ENCODE data around the gene MYH10.

MYH10 gene

DNA sequence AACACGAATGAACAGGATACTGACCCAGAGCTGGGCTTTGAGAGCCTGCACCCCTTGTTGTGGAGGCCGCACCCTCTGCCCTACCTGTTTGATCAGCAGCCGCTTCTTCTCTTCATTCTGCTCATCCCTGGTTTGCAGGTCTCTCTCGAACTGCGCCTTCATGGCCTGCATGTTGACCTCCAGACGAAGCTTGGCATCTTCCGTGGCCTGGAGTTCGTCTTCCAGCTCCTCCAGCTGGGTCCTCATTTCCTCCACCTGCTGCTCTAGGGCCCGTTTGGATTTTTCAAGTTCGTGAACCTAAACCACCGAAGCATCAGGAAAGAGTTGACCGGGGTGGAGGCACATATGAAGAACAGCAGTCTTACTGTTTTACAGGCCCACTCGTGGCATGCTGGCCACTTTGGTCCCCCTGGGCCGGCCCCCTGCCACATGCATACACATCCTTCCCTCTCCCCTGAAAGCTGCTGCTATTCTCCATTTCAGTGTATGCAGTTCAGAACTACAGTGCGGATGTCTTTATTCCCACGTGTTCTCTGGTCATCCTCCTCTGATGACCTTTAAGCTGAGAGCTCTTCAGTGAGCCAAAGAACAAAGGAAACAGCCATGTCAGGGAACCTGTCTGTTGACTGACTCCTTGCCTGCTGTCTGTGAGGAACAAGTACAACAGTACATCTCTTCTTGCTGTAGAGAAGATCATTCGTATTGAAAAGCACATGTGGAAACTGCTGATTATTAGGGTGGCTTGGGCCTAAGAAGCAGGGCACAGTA, 140.1 kb downstream of the MYH10 start:
- no peak for DNase-seq

DNA sequence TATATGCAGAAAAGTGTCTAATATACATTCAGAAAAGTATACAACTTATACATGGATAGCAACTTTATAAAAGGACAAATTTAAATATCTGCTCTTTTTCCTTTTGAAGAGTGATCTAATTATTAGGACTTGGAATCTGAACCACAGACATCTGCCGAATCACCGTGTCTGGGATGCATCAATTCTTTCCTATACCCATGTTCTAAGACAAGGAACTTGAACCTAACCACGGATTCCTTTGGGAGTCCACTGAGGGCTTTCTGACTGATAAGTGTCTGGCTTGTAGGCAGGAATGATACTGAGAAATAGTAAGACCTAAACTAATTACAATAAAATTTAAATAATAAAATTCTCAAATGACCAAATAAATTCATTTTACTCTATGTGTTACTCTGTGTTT, 140.7 kb downstream of the MYH10 start:
- DNase-seq: no peak

DNA sequence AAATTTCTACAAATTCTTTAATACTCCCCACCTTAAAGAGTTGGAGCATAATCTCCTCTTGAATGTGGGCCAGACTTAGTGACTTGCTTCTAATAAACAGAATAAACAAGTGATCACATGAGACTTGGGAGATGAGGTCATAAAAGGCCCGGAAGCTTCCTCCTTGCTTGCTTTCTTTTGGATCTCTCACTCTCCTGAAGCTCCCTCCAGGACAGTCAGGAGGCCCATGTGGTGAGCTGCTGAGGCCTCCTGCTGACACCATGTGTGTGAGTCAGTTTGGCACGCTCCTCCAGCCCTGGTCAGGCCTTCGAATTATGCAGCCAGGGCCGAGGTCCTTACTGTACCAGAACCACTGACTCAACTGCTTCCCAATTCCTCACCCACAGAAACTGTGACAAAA, 141.6 kb downstream of the MYH10 start:
- DNase-seq: no peak

GRCh38 chr17:8488491-8488890, 142.0 kb downstream of the MYH10 start:
- DNase-seq: no peak

- DNase-seq: no peak
Measured at GRCh38 chr17:8487743-8488142, 142.8 kb downstream of the MYH10 start.

GRCh38 chr17:8487130-8487645, 143.3 kb downstream of the MYH10 start:
- DNase-seq: no peak

DNA sequence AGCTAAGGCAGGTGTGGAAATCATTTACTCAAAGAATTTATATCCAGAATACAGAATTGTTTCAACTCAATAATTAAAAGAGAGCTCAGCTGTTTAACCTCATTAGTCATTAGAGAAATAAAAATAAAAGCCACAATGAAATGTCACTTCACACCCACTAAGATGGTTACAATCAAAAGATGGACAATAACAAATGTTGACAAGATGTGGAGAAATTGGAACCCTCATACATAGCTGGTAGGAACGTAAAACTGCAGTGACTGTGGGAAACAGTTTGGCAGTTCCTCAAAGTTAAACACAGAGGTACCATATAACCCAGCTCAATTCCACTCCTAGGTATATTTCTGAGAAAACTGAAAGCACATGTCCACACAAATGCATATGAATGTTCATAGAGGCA, 145.0 kb downstream of the MYH10 start:
- DNase-seq: no peak

GRCh38 chr17:8484465-8484864, 146.1 kb downstream of the MYH10 start:
- DNase-seq: no peak

- no peak for DNase-seq
Measured at GRCh38 chr17:8482546-8482945, 148.0 kb downstream of the MYH10 start.

DNA sequence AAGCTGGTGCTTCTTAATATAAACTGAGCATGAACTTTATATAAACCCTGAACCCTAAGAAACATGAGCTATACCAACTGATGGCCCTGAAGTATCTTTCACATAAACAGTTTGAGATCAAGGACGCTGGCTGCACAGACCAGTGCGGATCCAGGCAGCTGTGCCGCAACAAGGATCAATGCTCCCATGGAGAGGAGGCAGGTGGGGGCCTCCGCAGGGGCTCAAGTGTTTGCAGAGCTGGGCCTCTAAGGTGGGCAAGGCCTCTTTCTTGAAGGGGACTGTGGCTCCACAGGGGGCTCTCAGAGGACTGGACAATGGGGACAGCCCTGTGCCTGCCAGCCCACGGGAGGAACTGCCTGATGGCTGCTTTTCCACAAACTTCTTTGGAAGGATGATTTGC, 148.8 kb downstream of the MYH10 start:
- peak in 1 of 3 experiments; percentile 14 for DNase-seq

DNA sequence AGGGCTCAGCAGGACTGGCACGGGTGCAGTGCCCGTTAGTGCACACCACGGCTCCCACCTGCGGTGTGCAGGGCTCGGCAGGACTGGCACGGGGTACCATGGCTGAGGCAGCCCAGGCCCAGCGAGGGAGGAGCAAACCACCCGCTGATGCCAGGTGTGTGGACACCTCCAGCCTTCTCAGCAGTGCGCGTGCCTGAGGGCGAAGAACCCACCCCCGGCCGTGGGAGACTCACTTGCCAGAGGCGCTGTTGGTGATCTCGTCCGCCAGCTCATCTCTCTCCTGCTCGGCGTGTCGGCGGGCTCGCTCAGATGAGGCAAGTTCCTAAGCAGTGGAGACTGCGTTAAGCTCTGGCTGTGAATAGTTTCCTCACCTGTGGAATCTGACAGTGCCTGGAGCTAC, 149.4 kb downstream of the MYH10 start:
- peak in 2 of 3 experiments; percentile 50 to 60 for DNase-seq

DNA sequence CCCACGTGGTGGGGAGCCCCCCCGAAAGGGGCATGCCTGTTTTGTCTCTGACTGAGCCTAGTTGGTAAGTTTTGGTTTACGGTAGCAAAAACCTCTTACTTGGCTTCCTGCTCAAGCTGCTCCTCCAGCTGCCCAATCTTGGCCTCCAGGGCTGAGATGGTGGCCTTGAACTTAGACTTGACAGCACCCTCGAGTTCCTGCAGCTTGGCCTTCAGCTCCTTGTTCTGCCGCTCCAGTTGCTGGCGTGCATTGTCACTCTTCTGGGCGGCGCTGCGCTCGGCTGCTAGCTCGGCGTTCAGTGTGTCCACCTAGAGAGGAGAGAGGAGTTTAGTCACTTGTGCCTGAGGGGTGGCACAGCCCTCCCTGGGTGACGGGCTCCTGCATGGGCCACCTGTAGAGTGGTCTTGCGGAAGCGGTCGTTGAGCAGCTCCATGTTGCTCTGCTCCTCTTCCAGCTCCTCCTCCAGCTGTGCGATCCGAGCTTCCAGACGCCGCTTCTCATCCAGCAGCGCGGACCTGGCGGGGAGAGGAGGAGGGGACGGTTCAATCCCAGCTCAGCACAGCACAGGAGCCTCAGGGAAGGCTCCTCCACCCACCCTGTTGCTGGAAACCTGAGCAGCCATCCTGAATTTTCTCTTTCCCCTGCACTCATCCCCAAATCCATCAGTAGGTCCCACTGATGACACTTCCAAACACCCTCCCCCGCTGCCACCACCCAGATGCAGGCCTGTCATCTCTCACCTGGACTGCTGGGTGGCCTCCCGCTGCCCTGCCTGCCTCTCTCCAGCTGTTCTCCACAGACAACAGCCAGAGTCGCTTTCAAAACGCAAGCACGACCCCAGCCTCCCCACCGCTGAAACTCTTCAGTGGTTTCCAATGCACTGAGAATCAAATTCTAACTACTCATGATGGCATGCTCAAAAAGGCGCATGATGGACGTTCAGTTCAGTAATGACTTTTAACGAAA, 150.2 kb downstream of the MYH10 start:
- DNase-seq: no peak

- DNase-seq: no peak
Measured at GRCh38 chr17:8479431-8479947, 151.0 kb downstream of the MYH10 start.

DNA sequence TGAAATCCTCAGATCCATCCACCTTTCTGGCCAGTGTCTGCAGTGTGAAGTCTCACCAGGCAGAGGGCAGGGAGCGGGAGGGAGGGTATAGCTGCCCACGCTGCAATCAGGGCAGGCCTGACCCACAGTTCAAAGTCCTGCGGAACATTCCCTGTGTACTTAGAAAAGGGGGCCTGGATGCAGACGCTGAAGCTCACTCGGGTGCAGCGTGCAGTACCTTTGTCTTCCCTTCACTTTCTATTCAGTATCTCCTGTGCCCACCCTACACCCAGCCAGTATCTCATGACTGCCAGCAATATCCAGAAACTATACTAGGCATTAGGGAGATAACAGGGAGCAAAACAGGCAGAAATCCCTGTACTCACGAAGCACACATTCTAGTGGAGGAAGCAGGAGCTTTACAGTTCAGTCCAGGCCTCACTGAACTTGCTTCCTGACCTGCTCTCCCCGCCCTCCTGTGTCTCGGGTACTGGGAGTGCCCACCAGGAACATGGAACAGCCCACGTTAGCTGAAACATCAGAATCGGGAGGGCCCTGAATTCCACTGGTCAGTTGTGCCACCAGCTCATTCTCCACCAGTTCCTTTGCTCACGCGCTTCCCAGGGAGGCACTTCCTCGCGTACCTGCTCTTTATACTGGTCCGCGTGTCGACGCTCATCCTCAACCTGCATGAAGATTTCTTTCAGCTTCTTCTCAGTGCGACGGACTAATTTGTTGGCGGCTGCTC, 152.6 kb downstream of the MYH10 start:
- no peak for DNase-seq

GRCh38 chr17:8477171-8477570, 153.4 kb downstream of the MYH10 start:
- DNase-seq: no peak

DNA sequence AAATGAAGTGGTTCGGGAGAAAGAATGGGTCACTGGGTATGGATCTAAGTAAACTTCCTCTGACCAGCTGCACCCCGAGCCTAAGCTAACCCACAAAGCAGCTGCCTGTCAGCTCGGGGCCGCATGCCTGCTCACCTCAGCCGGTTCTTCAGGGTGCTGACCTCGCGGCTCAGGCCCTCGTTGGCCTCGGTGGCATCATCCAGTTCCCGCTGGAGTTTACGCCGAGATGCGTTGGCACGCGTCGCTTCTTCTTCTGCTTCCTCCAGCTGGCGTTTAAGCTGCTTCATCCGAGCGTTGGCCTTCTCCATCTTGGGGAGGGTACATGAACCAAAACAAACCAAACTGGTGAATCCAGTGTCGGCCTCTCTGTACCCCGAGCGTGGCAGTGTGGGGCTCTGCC, 153.8 kb downstream of the MYH10 start:
- DNase-seq: no peak

DNA sequence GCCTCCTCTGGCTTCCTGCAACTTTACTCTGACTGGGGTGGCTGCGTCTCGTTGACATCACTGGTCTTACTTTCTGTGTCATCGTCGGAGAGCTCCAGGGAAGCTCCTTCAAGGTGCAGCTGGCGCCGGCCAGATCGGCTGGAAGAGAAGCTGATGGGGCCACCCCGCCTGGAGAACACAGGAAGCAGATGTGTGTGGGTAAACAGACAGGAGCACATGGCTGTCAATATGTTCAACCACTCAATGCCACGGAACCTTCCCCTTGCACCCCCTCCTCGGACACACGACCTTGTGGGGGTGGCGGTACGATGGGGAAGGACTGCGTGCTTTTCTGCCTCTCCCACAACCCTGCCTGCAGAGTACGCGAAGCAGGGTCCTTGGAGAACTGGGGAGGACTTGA, 154.7 kb downstream of the MYH10 start:
- DNase-seq: peak in 1 of 3 experiments; percentile 1

DNA sequence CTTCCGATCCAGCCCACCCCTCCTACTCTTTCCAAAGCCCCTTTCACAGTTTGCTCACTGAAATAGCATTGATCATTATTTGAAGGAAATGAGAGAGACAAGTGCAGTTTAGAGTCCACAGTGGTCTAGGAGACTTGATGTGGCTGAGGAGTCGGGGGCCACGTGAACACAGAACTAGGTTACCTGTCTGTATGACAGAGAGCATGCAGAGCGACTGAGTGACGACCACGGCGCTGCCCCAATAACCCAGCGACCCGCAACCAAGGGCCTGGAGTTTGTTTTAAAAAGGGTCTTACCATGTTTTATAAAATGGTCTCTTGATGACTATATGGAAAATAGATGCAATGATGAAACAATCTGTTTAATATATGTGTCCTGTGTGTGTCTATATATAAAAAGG, 155.3 kb downstream of the MYH10 start:
- DNase-seq: no peak

GRCh38 chr17:8474826-8475225, 155.7 kb downstream of the MYH10 start:
- no peak for DNase-seq

GRCh38 chr17:8473451-8474192, 156.9 kb downstream of the MYH10 start:
- DNase-seq: no peak

GRCh38 chr17:8472663-8473062, 157.9 kb downstream of the MYH10 start:
- no peak for DNase-seq

DNA sequence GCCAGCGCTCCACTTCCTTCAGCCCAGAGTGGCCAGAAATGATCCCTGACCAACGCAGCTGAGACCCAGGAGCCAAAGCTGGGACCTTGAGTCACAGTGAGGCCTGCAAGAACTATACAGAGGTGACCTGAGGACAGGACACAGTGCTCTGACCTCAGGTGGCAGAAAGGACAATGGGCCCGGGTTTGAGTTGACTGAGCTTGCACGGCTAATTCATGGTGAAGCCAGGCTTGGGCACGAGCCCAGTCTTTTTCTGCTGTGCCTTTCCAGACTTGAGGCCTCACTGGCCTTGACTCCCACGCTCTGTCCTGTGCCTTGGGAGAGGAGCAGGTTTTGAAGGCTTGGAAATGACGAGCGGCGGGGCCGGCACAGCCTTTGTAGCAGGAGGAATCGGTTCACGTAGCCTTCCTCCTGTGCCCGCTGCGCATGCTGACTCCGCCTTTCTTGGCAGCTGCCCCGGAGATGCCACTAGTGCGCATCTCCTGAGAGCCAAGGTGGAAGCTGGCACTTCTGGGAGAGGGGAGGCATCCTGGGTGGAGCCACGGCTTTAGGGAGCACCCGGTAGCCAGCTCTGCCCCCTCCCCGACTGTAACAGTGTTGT, 160.0 kb downstream of the MYH10 start:
- DNase-seq: peak in 2 of 3 experiments; percentile 4 to 65

Data from NCI-H1417 (cell line).